ENCODE results near the gene IFITM5.
"Not testable (repeated sequence)": the region's sequence is repeated elsewhere in the genome, so short reads cannot be mapped to it uniquely, and the experiment has no call there.

Gene IFITM5

DNA sequence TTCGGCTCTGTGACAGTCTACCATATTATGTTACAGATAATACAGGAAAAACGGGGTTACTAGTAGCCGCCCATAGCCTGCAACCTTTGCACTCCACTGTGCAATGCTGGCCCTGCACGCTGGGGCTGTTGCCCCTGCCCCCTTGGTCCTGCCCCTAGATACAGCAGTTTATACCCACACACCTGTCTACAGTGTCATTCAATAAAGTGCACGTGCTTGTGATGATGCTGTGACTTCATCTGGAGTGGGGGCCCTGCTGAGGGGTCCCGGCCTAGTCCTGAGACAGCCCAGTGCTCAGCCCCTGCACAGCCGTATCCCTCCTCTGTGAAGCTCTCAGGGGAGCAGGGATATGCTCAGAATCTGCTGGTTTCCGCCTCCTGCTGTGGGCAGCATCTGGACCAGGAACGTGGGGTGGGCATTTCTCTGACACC, 15.7 kb upstream of the IFITM5 start:
- H3K4me3 ChIP-seq (ENCODE audit: low read depth, low read length): no peak overlapping the region
- H3K4me1 ChIP-seq (ENCODE audit: control insufficient read depth, insufficient read depth, low read length): no peaks in the 10 kb centered on the region
- TF ChIP-seq ZNF23 (tag by site-specific recombination; IDR thresholded peaks at IDR 0.05; ENCODE audit: borderline replicate concordance): no peak
- no peak for TF ChIP-seq IKZF3 (tag by site-specific recombination; IDR thresholded peaks at IDR 0.05)
- TF ChIP-seq EGR2 (tag by site-specific recombination; IDR thresholded peaks at IDR 0.05; ENCODE audit: low read depth): no peak
- TF ChIP-seq ZNF112 (tag by site-specific recombination; IDR thresholded peaks at IDR 0.05): no peak
- no peak for TF ChIP-seq SP3 (tag by site-specific recombination; IDR thresholded peaks at IDR 0.05)
- no peak for TF ChIP-seq ZNF175 (tag by site-specific recombination; IDR thresholded peaks at IDR 0.05)
- TF ChIP-seq, protein P1, sequence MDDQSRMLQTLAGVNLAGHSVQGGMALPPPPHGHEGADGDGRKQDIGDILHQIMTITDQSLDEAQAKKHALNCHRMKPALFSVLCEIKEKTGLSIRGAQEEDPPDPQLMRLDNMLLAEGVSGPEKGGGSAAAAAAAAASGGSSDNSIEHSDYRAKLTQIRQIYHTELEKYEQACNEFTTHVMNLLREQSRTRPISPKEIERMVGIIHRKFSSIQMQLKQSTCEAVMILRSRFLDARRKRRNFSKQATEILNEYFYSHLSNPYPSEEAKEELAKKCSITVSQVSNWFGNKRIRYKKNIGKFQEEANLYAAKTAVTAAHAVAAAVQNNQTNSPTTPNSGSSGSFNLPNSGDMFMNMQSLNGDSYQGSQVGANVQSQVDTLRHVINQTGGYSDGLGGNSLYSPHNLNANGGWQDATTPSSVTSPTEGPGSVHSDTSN (CRISPR knock-in tag; IDR thresholded peaks at IDR 0.05): no peak
- no peak for TF ChIP-seq ZNF843 (tag by site-specific recombination; IDR thresholded peaks at IDR 0.05)
- no peak for TF ChIP-seq ZNF19 (tag by site-specific recombination; IDR thresholded peaks at IDR 0.05; ENCODE audit: low read depth)
- no peak for TF ChIP-seq GLIS2 (tag by site-specific recombination; IDR thresholded peaks at IDR 0.05)
- ChIA-PET CTCF (interaction anchor here (0.6 kb wide), 1 partner anchor 46 kb away, joined by 3 read pairs; no protein-coding TSS in a partner anchor), POLR2A (no interaction called here)
- no peak overlapping the region for H3K27ac ChIP-seq (ENCODE audit: extremely low read depth, low read depth, low read length)
- H3K36me3 ChIP-seq (ENCODE audit: control insufficient read depth in 2 of 2, insufficient read depth in 1 of 2, low read length in 2 of 2): no peaks in the 10 kb centered on the region
- no peaks in the 10 kb centered on the region for H3K9me3 ChIP-seq (ENCODE audit: control insufficient read depth, insufficient read depth, low read depth, low read length)

DNA sequence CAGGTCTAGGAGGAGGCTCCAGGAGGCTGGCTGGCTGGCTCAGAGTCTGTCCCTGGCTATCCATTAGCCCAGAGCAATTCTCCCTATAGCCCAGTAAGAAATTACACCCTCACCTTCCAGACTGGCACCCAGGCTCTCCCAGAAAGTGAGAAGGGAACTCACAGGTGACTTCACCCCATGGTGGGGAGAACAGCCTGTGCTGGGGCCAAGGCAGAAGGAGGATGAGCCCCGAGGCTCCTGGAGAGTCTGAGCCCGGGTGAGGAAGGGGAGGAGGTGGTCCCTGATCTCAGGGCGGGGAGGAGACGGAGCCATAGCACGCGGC, 15.2 kb upstream of the IFITM5 start:
- H3K4me3 ChIP-seq (ENCODE audit: low read depth, low read length); H3K9me3 ChIP-seq (ENCODE audit: control insufficient read depth, insufficient read depth, low read depth, low read length); H3K27ac ChIP-seq (ENCODE audit: extremely low read depth, low read depth, low read length); POLR2A ChIA-PET; H3K36me3 ChIP-seq (ENCODE audit: control insufficient read depth in 2 of 2, insufficient read depth in 1 of 2, low read length in 2 of 2); H3K4me1 ChIP-seq (ENCODE audit: control insufficient read depth, insufficient read depth, low read length); CTCF ChIA-PET: not testable (repeated sequence)

DNA sequence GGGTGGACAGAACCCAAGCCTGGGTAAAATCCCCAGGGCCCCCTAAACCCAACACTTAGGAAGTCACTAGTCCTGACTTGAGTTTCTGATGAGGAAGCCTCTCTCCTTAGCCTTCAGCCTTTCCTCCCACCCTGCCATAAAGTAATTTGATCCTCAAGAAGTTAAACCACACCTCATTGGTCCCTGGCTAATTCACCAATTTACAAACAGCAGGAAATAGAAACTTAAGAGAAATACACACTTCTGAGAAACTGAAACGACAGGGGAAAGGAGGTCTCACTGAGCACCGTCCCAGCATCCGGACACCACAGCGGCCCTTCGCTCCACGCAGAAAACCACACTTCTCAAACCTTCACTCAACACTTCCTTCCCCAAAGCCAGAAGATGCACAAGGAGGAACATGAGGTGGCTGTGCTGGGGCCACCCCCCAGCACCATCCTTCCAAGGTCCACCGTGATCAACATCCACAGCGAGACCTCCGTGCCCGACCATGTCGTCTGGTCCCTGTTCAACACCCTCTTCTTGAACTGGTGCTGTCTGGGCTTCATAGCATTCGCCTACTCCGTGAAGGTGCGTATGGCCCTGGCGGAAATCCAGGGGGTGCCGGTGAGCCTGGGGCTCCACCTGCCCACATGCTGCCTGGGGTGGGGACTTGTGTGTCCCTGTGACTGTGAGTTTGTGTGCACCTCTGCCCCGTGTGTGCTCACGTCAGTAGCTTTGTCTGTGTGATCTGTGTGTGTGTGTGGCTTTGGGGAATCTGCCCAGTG, 14.6 kb upstream of the IFITM5 start, which contains the start of gene IFITM1:
TSS of gene IFITM1 (plus strand) at position 254 of the 767 bp plus-strand sequence. CDS start at position 385, 131 bp downstream.
- H3K27ac ChIP-seq (ENCODE audit: extremely low read depth, low read depth, low read length): no peak within 1 kb of the TSS
- no peaks in the 10 kb centered on the region for H3K4me1 ChIP-seq (ENCODE audit: control insufficient read depth, insufficient read depth, low read length)
- ChIA-PET CTCF (no interaction called here), POLR2A (no interaction called here)
- no peak within 1 kb of the TSS; the same call in 1 of the 2 replicates for H3K4me3 ChIP-seq (ENCODE audit: low read depth, low read length)
- H3K9me3 ChIP-seq (ENCODE audit: control insufficient read depth, insufficient read depth, low read depth, low read length): no peaks in the 10 kb centered on the region
- no peaks in the 10 kb centered on the region for H3K36me3 ChIP-seq (ENCODE audit: control insufficient read depth in 2 of 2, insufficient read depth in 1 of 2, low read length in 2 of 2)
- TF ChIP-seq TRIM28 (IDR thresholded peaks at IDR 0.05; ENCODE audit: borderline replicate concordance, low read length): no peak
- no peak for TF ChIP-seq OSR2 (tag by site-specific recombination; IDR thresholded peaks at IDR 0.05)
- TF ChIP-seq ZNF837 (tag by site-specific recombination; IDR thresholded peaks at IDR 0.05): no peak
- TF ChIP-seq GLIS1 (tag by site-specific recombination; IDR thresholded peaks at IDR 0.05): peak; percentile 36
- TF ChIP-seq ZNF302 (tag by site-specific recombination; IDR thresholded peaks at IDR 0.05; ENCODE audit: low read depth): no peak
- TF ChIP-seq SCRT2 (tag by site-specific recombination; IDR thresholded peaks at IDR 0.05): peak; percentile 40; the same call in 1 of the 2 replicates
- peak; percentile 79 for TF ChIP-seq ZNF341 (tag by site-specific recombination; IDR thresholded peaks at IDR 0.05; ENCODE audit: low read depth)
- TF ChIP-seq, protein P2, sequence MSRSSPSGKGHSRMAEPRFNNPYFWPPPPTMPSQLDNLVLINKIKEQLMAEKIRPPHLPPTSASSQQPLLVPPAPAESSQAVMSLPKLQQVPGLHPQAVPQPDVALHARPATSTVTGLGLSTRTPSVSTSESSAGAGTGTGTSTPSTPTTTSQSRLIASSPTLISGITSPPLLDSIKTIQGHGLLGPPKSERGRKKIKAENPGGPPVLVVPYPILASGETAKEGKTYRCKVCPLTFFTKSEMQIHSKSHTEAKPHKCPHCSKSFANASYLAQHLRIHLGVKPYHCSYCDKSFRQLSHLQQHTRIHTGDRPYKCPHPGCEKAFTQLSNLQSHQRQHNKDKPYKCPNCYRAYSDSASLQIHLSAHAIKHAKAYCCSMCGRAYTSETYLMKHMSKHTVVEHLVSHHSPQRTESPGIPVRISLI (tag by site-specific recombination; IDR thresholded peaks at IDR 0.05): no peak
- TF ChIP-seq SP3 (tag by site-specific recombination; IDR thresholded peaks at IDR 0.05): no peak
- TF ChIP-seq, protein P3, sequence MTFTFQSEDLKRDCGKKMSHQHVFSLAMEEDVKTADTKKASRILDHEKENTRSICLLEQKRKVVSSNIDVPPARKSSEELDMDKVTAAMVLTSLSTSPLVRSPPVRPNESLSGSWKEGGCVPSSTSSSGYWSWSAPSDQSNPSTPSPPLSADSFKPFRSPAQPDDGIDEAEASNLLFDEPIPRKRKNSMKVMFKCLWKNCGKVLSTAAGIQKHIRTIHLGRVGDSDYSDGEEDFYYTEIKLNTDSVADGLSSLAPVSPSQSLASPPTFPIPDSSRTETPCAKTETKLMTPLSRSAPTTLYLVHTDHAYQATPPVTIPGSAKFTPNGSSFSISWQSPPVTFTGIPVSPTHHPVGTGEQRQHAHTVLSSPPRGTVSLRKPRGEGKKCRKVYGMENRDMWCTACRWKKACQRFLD (tag by site-specific recombination; IDR thresholded peaks at IDR 0.05): no peak
- peak; percentile 52; the same call in 1 of the 2 replicates for TF ChIP-seq PRDM1 (tag by site-specific recombination; IDR thresholded peaks at IDR 0.05)
- no peak for TF ChIP-seq ZNF660 (tag by site-specific recombination; IDR thresholded peaks at IDR 0.05)
- peak; percentile 61 for TF ChIP-seq GLIS2 (tag by site-specific recombination; IDR thresholded peaks at IDR 0.05)
- no peak for TF ChIP-seq ZNF623 (tag by site-specific recombination; IDR thresholded peaks at IDR 0.05)
- no peak for TF ChIP-seq ZNF768 (tag by site-specific recombination; IDR thresholded peaks at IDR 0.05)
- TF ChIP-seq, protein P1 (CRISPR knock-in tag; IDR thresholded peaks at IDR 0.05): no peak
- TF ChIP-seq, protein P4, sequence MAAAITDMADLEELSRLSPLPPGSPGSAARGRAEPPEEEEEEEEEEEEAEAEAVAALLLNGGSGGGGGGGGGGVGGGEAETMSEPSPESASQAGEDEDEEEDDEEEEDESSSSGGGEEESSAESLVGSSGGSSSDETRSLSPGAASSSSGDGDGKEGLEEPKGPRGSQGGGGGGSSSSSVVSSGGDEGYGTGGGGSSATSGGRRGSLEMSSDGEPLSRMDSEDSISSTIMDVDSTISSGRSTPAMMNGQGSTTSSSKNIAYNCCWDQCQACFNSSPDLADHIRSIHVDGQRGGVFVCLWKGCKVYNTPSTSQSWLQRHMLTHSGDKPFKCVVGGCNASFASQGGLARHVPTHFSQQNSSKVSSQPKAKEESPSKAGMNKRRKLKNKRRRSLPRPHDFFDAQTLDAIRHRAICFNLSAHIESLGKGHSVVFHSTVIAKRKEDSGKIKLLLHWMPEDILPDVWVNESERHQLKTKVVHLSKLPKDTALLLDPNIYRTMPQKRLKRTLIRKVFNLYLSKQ (tag by site-specific recombination; IDR thresholded peaks at IDR 0.05; ENCODE audit: borderline replicate concordance): no peak

All from HEK293 (cell line).